GM12875 (cell line): Measurements from ENCODE around the gene THBS2.
"Not testable (repeated sequence)": the region's sequence is repeated elsewhere in the genome, so short reads cannot be mapped to it uniquely, and the experiment has no call there.

Experiments
- H3K4me3 ChIP-seq: one replicate; pipeline ENCODE4 v1.5.1; 2011; ENCODE audit warnings: low read depth, low read length, control low read depth
- TF ChIP-seq, protein P1 (sequence below): IDR thresholded peaks from 2 replicates; pipeline ENCODE4 v1.5.1; 2011; ENCODE audit warnings: low read depth, mild to moderate bottlenecking, control low read depth, inconsistent platforms, low read length, moderate library complexity, borderline replicate concordance; ENCODE audit not compliant: insufficient read depth

THBS2 gene

DNA sequence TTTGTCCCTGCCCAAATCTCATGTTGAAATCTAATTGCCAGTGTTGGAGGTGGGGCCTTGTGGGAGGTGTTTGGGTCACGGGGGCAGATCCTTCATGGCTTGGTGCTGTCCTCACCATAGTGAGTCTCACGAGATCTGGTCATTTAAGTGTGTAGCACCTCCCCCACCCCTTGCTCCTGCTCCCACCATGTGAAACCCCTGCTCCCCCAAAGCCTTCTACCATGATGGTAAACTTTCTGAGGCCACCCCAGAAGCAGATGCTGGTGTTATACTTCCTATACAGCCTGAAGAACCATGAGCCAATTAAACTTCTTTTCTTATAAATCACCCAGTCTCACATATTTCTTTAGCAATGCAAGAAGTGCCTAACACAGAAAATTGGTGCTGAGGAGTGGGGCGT, 19.9 kb upstream of the THBS2 start:
- no peak overlapping the region for H3K4me3 ChIP-seq
- TF ChIP-seq, protein P1, sequence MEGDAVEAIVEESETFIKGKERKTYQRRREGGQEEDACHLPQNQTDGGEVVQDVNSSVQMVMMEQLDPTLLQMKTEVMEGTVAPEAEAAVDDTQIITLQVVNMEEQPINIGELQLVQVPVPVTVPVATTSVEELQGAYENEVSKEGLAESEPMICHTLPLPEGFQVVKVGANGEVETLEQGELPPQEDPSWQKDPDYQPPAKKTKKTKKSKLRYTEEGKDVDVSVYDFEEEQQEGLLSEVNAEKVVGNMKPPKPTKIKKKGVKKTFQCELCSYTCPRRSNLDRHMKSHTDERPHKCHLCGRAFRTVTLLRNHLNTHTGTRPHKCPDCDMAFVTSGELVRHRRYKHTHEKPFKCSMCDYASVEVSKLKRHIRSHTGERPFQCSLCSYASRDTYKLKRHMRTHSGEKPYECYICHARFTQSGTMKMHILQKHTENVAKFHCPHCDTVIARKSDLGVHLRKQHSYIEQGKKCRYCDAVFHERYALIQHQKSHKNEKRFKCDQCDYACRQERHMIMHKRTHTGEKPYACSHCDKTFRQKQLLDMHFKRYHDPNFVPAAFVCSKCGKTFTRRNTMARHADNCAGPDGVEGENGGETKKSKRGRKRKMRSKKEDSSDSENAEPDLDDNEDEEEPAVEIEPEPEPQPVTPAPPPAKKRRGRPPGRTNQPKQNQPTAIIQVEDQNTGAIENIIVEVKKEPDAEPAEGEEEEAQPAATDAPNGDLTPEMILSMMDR = no peak

- TF ChIP-seq, protein P1 = no peak
- H3K4me3 ChIP-seq = no peak overlapping the region
Observed at GRCh38 chr6:169271877-169272216, 18.2 kb upstream of the THBS2 start.

DNA sequence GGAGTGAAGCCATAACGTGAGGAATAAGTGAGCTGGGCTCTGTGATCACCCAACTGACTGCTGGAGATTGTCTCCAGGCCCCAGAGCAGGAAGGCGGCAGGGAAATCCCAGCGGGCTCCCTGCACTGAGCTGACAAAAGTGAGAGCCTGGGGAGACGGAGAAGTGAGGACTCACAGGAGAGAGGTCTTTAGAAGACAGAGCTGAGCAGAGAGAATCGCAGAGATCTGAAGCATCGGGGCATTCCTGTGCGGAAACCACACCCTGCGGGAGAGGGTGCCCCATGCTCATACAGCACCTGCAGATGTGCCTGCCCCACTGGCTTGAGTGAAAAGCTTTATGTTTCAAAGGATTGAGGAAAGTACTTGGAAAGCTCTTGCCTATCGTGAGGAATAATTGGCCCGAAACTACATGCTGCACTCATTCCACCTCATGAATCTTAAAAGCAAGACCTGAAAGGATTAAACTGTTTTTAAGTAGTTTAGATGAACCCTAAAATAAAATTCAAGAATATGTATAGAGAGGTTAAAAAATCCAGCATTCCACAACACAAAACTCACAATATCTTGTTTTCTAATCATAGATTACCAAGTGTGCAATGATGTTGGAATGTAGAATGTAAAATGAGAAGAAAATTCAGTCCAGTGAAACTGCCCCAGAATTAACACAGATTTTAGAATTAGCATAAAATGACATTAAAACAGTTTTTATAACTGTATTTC, 17.7 kb upstream of the THBS2 start:
- H3K4me3 ChIP-seq = no peak overlapping the region
- TF ChIP-seq, protein P1 = no peak

DNA sequence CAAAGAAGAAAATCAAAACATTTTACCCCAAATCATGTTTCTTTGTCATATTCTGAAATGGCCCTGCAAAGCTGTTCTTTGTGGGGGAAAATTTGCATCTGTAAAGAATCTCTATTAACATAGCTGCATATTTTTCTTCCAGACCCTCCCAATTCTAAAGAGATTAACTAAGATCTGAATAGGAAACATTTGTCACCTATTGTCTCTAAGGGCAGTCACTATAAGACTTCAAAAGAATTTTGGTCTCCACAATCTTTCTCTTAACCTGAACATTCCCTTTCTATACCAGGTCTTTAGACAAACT, 16.4 kb upstream of the THBS2 start:
- H3K4me3 ChIP-seq = not testable (repeated sequence)

DNA sequence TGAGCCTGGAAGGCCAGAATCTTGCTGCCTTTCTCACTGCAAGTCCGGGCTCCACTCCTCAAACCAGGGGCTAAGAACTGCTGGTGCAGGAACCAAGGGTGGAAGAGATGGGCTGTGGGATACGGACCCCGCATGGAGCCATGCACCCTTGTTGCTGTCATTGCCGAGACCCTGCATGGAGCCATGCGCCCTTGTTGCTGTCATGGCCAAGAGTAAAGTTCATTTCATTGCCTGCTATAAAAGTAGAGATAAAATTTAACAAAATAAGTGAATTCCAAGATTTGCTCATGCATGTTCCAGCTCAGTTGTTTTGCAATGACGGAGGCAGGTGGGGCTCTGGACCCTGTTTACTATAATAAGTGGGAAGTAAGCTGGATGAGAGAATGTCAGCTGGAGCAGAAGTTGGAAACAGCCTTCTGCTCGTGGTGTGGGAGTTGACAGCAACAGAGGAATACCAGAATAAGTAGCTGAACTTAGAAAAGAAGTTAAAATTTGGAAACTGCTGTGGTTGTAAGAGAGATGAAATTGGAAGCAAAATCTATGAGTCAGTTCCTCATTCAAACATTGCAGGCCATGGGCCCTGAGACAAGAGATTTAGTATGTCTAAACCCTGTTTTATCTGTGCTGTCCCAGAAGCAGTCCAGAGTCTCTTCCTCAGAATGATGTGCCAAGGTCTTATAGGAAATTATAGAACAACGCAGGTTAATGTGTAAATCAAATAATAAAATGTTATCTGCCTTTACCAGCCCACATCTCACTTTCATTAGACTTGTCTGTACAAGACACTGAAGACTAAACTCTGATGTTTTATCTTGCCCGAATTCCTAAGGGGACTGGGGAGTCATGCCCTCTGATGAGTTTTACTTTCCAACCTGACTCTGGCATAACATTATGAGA, 15.8 kb upstream of the THBS2 start:
- TF ChIP-seq, protein P1 = no peak

GRCh38 chr6:169268276-169268675, 14.6 kb upstream of the THBS2 start:
- TF ChIP-seq, protein P1 = no peak
- no peak overlapping the region for H3K4me3 ChIP-seq

More for the DNA sequence above, 15.8 kb upstream of the THBS2 start:
- no peak overlapping the region for H3K4me3 ChIP-seq

- TF ChIP-seq, protein P1 = no peak
- H3K4me3 ChIP-seq = no peak overlapping the region
Observed at GRCh38 chr6:169266746-169267591, 13.3 kb upstream of the THBS2 start.
